ENCODE data around the gene SH3GL3. TPM values are rescaled to one million over a fixed set of nuclear protein-coding genes. Genes with fewer than 3 reads are reported as not detected.

The SH3GL3 gene
- total RNA-seq, 1 experiment from 2014 or later: not detected

- no peak for TF ChIP-seq TCF7L2 (IDR thresholded peaks at IDR 0.05; ENCODE audit: low read depth, low read length)
- TF ChIP-seq REST (IDR thresholded peaks at IDR 0.05; ENCODE audit: insufficient read depth in 1 of 2, low read depth in 2 of 2, low read length in 1 of 2): no peak
- no peak for TF ChIP-seq CTCF (IDR thresholded peaks at IDR 0.05)
- no peak for TF ChIP-seq POLR2AphosphoS5 (IDR thresholded peaks at IDR 0.05; ENCODE audit: low read depth, low read length)
- TF ChIP-seq SIN3A (IDR thresholded peaks at IDR 0.05; ENCODE audit: borderline replicate concordance, insufficient read depth, low read depth, low read length): no peak
- no TSS peak for BruUV-seq (replicated peaks)
- DNase-seq (ENCODE audit: low read depth, low spot score) (no peak), ATAC-seq (no peak)
- Histone ChIP-seq H3K27ac (ENCODE audit: low read length) (no peak overlapping the region), H3K9me3 (ENCODE audit: control insufficient read depth, insufficient read depth, low read depth, low read length) (no peaks in the 10 kb centered on the region), H3K27me3 (ENCODE audit: control insufficient read depth, insufficient read depth, low read length) (no peaks in the 10 kb centered on the region), H3K36me3 (ENCODE audit: control insufficient read depth, insufficient read depth, low read length) (no peaks in the 10 kb centered on the region; the same call in 1 of the 2 replicates), H3K4me3 (ENCODE audit: low read depth in 2 of 2, low read length in 2 of 2) (no peak overlapping the region), H3K4me1 (ENCODE audit: control insufficient read depth, insufficient read depth, low read length) (no peaks in the 10 kb centered on the region)
- POLR2A ChIA-PET: no interaction called here
- intact Hi-C loops (cut with micrococcal nuclease; ENCODE audit: unreplicated experiment) (no loop called here), in situ Hi-C loops (cut with HindIII; ENCODE audit: low pct_unique_long_range_greater_than_20kb, low sequenced_read_pairs) (no loop called here)
- CTCF ChIA-PET: no interaction called here
These were observed 40.4 kb downstream of the SH3GL3 start for GRCh38 chr15:83487519-83487918.

GRCh38 chr15:83489690-83490089 is 42.5 kb downstream of the SH3GL3 start:
- no peak overlapping the region for H3K27ac ChIP-seq (ENCODE audit: low read length)
- no peaks in the 10 kb centered on the region for H3K9me3 ChIP-seq (ENCODE audit: control insufficient read depth, insufficient read depth, low read depth, low read length)
- H3K4me1 ChIP-seq (ENCODE audit: control insufficient read depth, insufficient read depth, low read length): no peaks in the 10 kb centered on the region
- TF ChIP-seq CTCF (IDR thresholded peaks at IDR 0.05) (no peak), TCF7L2 (IDR thresholded peaks at IDR 0.05; ENCODE audit: low read depth, low read length) (no peak), REST (IDR thresholded peaks at IDR 0.05; ENCODE audit: insufficient read depth in 1 of 2, low read depth in 2 of 2, low read length in 1 of 2) (no peak), SIN3A (IDR thresholded peaks at IDR 0.05; ENCODE audit: borderline replicate concordance, insufficient read depth, low read depth, low read length) (no peak), POLR2AphosphoS5 (IDR thresholded peaks at IDR 0.05; ENCODE audit: low read depth, low read length) (no peak)
- BruUV-seq (replicated peaks): no TSS peak
- POLR2A ChIA-PET: no interaction called here
- intact Hi-C loops (cut with micrococcal nuclease; ENCODE audit: unreplicated experiment): no loop called here
- in situ Hi-C loops (cut with HindIII; ENCODE audit: low pct_unique_long_range_greater_than_20kb, low sequenced_read_pairs): no loop called here
- H3K4me3 ChIP-seq (ENCODE audit: low read depth in 2 of 2, low read length in 2 of 2): no peak overlapping the region
- DNase-seq (ENCODE audit: low read depth, low spot score): no peak
- H3K36me3 ChIP-seq (ENCODE audit: control insufficient read depth, insufficient read depth, low read length): no peaks in the 10 kb centered on the region; the same call in 1 of the 2 replicates
- CTCF ChIA-PET: no interaction called here
- H3K27me3 ChIP-seq (ENCODE audit: control insufficient read depth, insufficient read depth, low read length): no peaks in the 10 kb centered on the region
- no peak for ATAC-seq
